Dendritic cell treated with granulocyte-macrophage colony-stimulating factor and Interleukin-4, amounts not matched to agents 40 ng/mL and 50 ng/mL, for 4 days (primary cell): ENCODE data around the gene DOCK9.
"Not testable (repeated sequence)": the region's sequence is repeated elsewhere in the genome, so short reads cannot be mapped to it uniquely, and the experiment has no call there.

Source experiments
- H3K27ac Mint-ChIP-seq: one replicate; pipeline ENCODE4 v1.8.0; 2022; ENCODE audit warnings: mild to moderate bottlenecking, mixed read lengths
- H3K27me3 Mint-ChIP-seq: one replicate; pipeline ENCODE4 v1.8.0; 2022; ENCODE audit warnings: mild to moderate bottlenecking, mixed read lengths
- H3K36me3 Mint-ChIP-seq: one replicate; pipeline ENCODE4 v1.8.0; 2022; ENCODE audit warnings: low read depth, mixed read lengths
- H3K4me1 Mint-ChIP-seq: one replicate; pipeline ENCODE4 v1.8.0; 2022; ENCODE audit warnings: low read depth, mixed read lengths
- H3K4me3 Mint-ChIP-seq: one replicate; pipeline ENCODE4 v1.8.0; 2022; ENCODE audit warnings: mild to moderate bottlenecking, moderate library complexity, mixed read lengths
- H3K9me3 Mint-ChIP-seq: one replicate; pipeline ENCODE4 v1.8.0; 2022; ENCODE audit warnings: mixed read lengths
- intact Hi-C: fragments of 100-400 bp; cut with micrococcal nuclease; formaldehyde crosslinking; loops from one replicate; pipeline ENCODE4 v1.15.0; 2022

The DOCK9 gene

GRCh38 chr13:98772794-98773452, 204.9 kb downstream of the DOCK9 start:
- H3K36me3 Mint-ChIP-seq, result no peaks in the 10 kb centered on the region
- no peaks in the 10 kb centered on the region for H3K9me3 Mint-ChIP-seq

GRCh38 chr13:98771838-98772611, 205.8 kb downstream of the DOCK9 start:
- Mint-ChIP-seq H3K27me3 (no peaks in the 10 kb centered on the region), H3K4me1 (no peaks in the 10 kb centered on the region), H3K27ac (no peak overlapping the region), H3K36me3 (no peaks in the 10 kb centered on the region), H3K4me3 (no peak overlapping the region), H3K9me3 (no peaks in the 10 kb centered on the region)
- intact Hi-C loops, result no loop called here

More at GRCh38 chr13:98772794-98773452, 204.9 kb downstream of the DOCK9 start:
- intact Hi-C loops, result no loop called here
- H3K4me3 Mint-ChIP-seq, result no peak overlapping the region
- no peak overlapping the region for H3K27ac Mint-ChIP-seq
- H3K4me1 Mint-ChIP-seq, result no peaks in the 10 kb centered on the region
- H3K27me3 Mint-ChIP-seq, result no peaks in the 10 kb centered on the region

GRCh38 chr13:98769736-98770135, 208.1 kb downstream of the DOCK9 start:
- Mint-ChIP-seq H3K9me3 (no peaks in the 10 kb centered on the region), H3K27me3 (no peaks in the 10 kb centered on the region), H3K36me3 (no peaks in the 10 kb centered on the region), H3K27ac (no peak overlapping the region), H3K4me3 (no peak overlapping the region), H3K4me1 (no peaks in the 10 kb centered on the region)
- intact Hi-C loops, result no loop called here

- Mint-ChIP-seq H3K4me1 (no peaks in the 10 kb centered on the region), H3K4me3 (no peak overlapping the region), H3K27ac (no peak overlapping the region), H3K27me3 (no peaks in the 10 kb centered on the region), H3K9me3 (no peaks in the 10 kb centered on the region), H3K36me3 (no peaks in the 10 kb centered on the region)
- intact Hi-C loops, result no loop called here
These were observed 209.3 kb downstream of the DOCK9 start for GRCh38 chr13:98768522-98768921.

GRCh38 chr13:98766697-98767096, 211.2 kb downstream of the DOCK9 start:
- intact Hi-C loops, result no loop called here
- Mint-ChIP-seq H3K9me3 (no peaks in the 10 kb centered on the region), H3K27me3 (no peaks in the 10 kb centered on the region), H3K27ac (no peak overlapping the region), H3K36me3 (no peaks in the 10 kb centered on the region), H3K4me3 (no peak overlapping the region), H3K4me1 (no peaks in the 10 kb centered on the region)

GRCh38 chr13:98765996-98766519, 211.8 kb downstream of the DOCK9 start:
- H3K9me3 Mint-ChIP-seq, result peaks cover 3% of the 10 kb centered on the region
- no peaks in the 10 kb centered on the region for H3K36me3 Mint-ChIP-seq
- no peaks in the 10 kb centered on the region for H3K4me1 Mint-ChIP-seq
- no peak overlapping the region for H3K4me3 Mint-ChIP-seq
- intact Hi-C loops, result no loop called here
- no peak overlapping the region for H3K27ac Mint-ChIP-seq
- H3K27me3 Mint-ChIP-seq, result no peaks in the 10 kb centered on the region

GRCh38 chr13:98761986-98762616, 215.8 kb downstream of the DOCK9 start:
- H3K27ac Mint-ChIP-seq, result no peak overlapping the region
- no peak overlapping the region for H3K4me3 Mint-ChIP-seq
- H3K36me3 Mint-ChIP-seq, result no peaks in the 10 kb centered on the region
- intact Hi-C loops, result no loop called here
- no peaks in the 10 kb centered on the region for H3K4me1 Mint-ChIP-seq
- peaks cover 15% of the 10 kb centered on the region for H3K9me3 Mint-ChIP-seq
- peaks cover 2% of the 10 kb centered on the region for H3K27me3 Mint-ChIP-seq

- peaks cover 2% of the 10 kb centered on the region for H3K27me3 Mint-ChIP-seq
- H3K27ac Mint-ChIP-seq, result no peak overlapping the region
- peaks cover 15% of the 10 kb centered on the region for H3K9me3 Mint-ChIP-seq
- no peaks in the 10 kb centered on the region for H3K4me1 Mint-ChIP-seq
- H3K36me3 Mint-ChIP-seq, result no peaks in the 10 kb centered on the region
- intact Hi-C loops, result no loop called here
- no peak overlapping the region for H3K4me3 Mint-ChIP-seq
These were observed 216.5 kb downstream of the DOCK9 start for GRCh38 chr13:98761126-98761985.

- intact Hi-C loops, result no loop called here
- Mint-ChIP-seq H3K27ac (no peak overlapping the region), H3K27me3 (peaks cover 44% of the 10 kb centered on the region), H3K4me1 (no peaks in the 10 kb centered on the region), H3K4me3 (no peak overlapping the region), H3K9me3 (peaks cover 18% of the 10 kb centered on the region), H3K36me3 (no peaks in the 10 kb centered on the region)
These were observed 222.1 kb downstream of the DOCK9 start for GRCh38 chr13:98755729-98756128.

- Mint-ChIP-seq H3K4me3 (no peak overlapping the region), H3K36me3 (no peaks in the 10 kb centered on the region), H3K27ac (no peak overlapping the region), H3K4me1 (no peaks in the 10 kb centered on the region), H3K27me3 (peaks cover 50% of the 10 kb centered on the region), H3K9me3 (peaks cover 12% of the 10 kb centered on the region)
- intact Hi-C loops, result no loop called here
These were observed 222.7 kb downstream of the DOCK9 start for GRCh38 chr13:98755116-98755515.

GRCh38 chr13:98754468-98754867, 223.4 kb downstream of the DOCK9 start:
- H3K4me3 Mint-ChIP-seq, intact Hi-C loops, H3K36me3 Mint-ChIP-seq, H3K27ac Mint-ChIP-seq, H3K9me3 Mint-ChIP-seq, H3K4me1 Mint-ChIP-seq: not testable (repeated sequence)
- peaks cover 53% of the 10 kb centered on the region for H3K27me3 Mint-ChIP-seq

- no peaks in the 10 kb centered on the region for H3K4me1 Mint-ChIP-seq
- H3K36me3 Mint-ChIP-seq, result no peaks in the 10 kb centered on the region
- H3K27me3 Mint-ChIP-seq, result peaks cover 55% of the 10 kb centered on the region
- no peak within 1 kb of the TSS for H3K27ac Mint-ChIP-seq
- H3K9me3 Mint-ChIP-seq, result peaks cover 9% of the 10 kb centered on the region
- H3K4me3 Mint-ChIP-seq, result no peak within 1 kb of the TSS
- intact Hi-C loops, result no loop called here
These were observed 225.2 kb downstream of the DOCK9 start, which contains the start of gene SLC15A1 for GRCh38 chr13:98752467-98753290. SLC15A1 (minus strand) TSS chr13:98752672; CDS start chr13:98752598, 74 bp downstream.
